Measurements from ENCODE around the gene INHBA. TPM values are rescaled to one million over a fixed set of nuclear protein-coding genes. Genes with fewer than 3 reads are reported as not detected.

Gene INHBA
- total RNA-seq, 1 experiment from 2014 or later = 1.0 TPM

DNA sequence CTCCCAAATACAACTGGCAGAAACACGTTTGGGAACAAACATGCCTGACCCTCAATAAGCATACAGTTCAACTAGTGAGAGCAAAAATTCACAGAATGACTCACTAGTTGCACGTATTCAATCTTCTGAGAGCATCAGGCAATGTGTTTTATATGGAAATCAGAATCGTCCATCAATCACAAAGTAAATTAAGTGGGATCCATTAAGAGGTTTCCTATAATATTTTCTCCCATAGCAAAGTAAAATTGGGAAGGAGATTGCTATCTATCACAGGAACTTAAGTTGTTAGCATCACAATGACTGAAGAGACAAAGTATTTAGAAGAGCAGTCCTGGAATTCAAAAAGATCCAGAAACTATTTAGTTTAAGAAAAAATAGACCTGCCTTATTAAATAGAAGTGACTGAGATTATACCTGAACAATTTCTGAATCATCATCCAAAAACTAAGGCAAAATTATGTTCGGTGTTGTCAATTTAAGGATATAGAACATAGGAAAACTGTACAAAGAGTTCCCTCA lies 28.3 kb downstream of the INHBA start (continued):
- no peak for TF ChIP-seq USF1 (CRISPR knock-in tag; IDR thresholded peaks at IDR 0.05)
- no peak for TF ChIP-seq CBFB (CRISPR knock-in tag; IDR thresholded peaks at IDR 0.05; ENCODE audit: low read depth)
- no peak for TF ChIP-seq ETV6 (CRISPR knock-in tag; IDR thresholded peaks at IDR 0.05)
- no peak for TF ChIP-seq NR1H2 (CRISPR knock-in tag; IDR thresholded peaks at IDR 0.05)
- no peak for TF ChIP-seq ATF2 (CRISPR knock-in tag; IDR thresholded peaks at IDR 0.05; ENCODE audit: borderline replicate concordance, low read depth)

- DNase-seq (ENCODE audit: low spot score) (no peak), ATAC-seq (no peak)
- ChIA-PET POLR2A (no interaction called here), CTCF (interaction anchor here (0.9 to 1.3 kb wide), 2 partner anchors 31 to 62 kb away, joined by 3 read pairs; no protein-coding TSS in a partner anchor)
- no peak overlapping the region for H3K4me3 Mint-ChIP-seq
- H3K27ac Mint-ChIP-seq = no peak overlapping the region
- H3K36me3 Mint-ChIP-seq = no peaks in the 10 kb centered on the region
- H3K4me1 Mint-ChIP-seq = peaks cover 9% of the 10 kb centered on the region
- no peaks in the 10 kb centered on the region for H3K27me3 Mint-ChIP-seq (ENCODE audit: low read depth)
- H3K9me3 Mint-ChIP-seq = peaks cover 9% of the 10 kb centered on the region; the same call in 1 of the 2 replicates
- TF ChIP-seq ELF4 (CRISPR knock-in tag; IDR thresholded peaks at IDR 0.05; ENCODE audit: low read depth) = no peak
- no peak for TF ChIP-seq ZNF281 (CRISPR knock-in tag; IDR thresholded peaks at IDR 0.05)
- TF ChIP-seq TCF7 (CRISPR knock-in tag; IDR thresholded peaks at IDR 0.05; ENCODE audit: low read depth) = no peak
- no peak for TF ChIP-seq CREB1 (CRISPR knock-in tag; IDR thresholded peaks at IDR 0.05)
- no peak for TF ChIP-seq TP53 (CRISPR knock-in tag; IDR thresholded peaks at IDR 0.05)
- no peak for TF ChIP-seq NFATC4 (CRISPR knock-in tag; IDR thresholded peaks at IDR 0.05)
- no peak for TF ChIP-seq PRDM15 (CRISPR knock-in tag; IDR thresholded peaks at IDR 0.05)
- TF ChIP-seq ZNF263 (CRISPR knock-in tag; IDR thresholded peaks at IDR 0.05; ENCODE audit: low read depth) = no peak
- no peak for TF ChIP-seq NR1H2 (CRISPR knock-in tag; IDR thresholded peaks at IDR 0.05)
- TF ChIP-seq CREM (CRISPR knock-in tag; IDR thresholded peaks at IDR 0.05) = no peak
- TF ChIP-seq NR2C2 (CRISPR knock-in tag; IDR thresholded peaks at IDR 0.05) = no peak
- TF ChIP-seq FOXK1 (CRISPR knock-in tag; IDR thresholded peaks at IDR 0.05) = no peak
- no peak for TF ChIP-seq SMAD4 (CRISPR knock-in tag; IDR thresholded peaks at IDR 0.05)
- TF ChIP-seq JAZF1 (CRISPR knock-in tag; IDR thresholded peaks at IDR 0.05) = no peak
Measured at GRCh38 chr7:41661596-41661995, 41.3 kb downstream of the INHBA start.

All from WTC11 (cell line).